HG03354 (cell line): ENCODE results near the gene SH3D21.

Experiments
- ATAC-seq: cut with Tn5 transposase; IDR thresholded peaks from one replicate; pipeline ENCODE4 v1.9.1; 2021; ENCODE audit warnings: mild to moderate bottlenecking; ENCODE audit not compliant: unreplicated experiment, poor library complexity, severe bottlenecking

Gene SH3D21

GRCh38 chr1:36327421-36328087 is 21.4 kb downstream of the SH3D21 start:
- no peak for ATAC-seq

DNA sequence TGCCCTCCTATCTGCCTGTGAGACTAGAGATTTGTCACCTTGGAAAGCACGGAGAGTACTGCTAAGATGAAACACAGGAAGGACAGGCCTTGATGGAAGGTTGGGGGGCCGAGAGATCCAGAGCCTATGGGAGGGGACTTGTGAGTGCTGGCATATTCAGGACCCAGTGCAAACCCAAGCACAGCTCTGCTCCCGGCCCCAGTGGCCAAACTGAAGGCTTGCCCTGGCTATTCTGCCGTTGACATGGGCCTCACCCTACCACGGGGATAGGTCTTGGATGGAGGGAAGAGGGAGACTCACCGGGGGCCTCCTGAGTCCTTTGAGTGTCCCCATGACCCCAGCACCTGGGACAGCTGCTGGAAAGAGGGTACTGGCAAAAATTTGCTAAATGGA is 21.9 kb downstream of the SH3D21 start:
- ATAC-seq: no peak

DNA sequence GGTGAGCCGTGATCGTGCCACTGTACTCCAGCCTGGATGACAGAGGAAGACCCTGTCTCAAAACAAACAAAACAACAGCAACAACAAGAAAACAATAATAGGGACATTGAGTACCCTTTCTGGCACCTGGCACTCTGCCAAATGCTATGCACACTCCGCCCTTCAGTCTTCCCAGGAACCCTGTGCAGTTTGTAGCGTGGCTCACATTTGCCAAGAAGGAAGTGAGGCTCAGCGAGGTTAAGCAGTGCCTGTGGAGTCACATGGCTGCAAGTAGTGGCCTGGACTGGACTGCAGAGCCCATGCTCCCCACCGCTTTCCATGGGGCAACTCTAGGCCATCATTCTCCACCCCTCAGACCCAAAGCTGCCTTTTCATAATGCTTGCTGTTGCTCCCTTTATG is 22.5 kb downstream of the SH3D21 start:
- no peak for ATAC-seq

GRCh38 chr1:36329817-36330216 is 23.6 kb downstream of the SH3D21 start:
- ATAC-seq: no peak

DNA sequence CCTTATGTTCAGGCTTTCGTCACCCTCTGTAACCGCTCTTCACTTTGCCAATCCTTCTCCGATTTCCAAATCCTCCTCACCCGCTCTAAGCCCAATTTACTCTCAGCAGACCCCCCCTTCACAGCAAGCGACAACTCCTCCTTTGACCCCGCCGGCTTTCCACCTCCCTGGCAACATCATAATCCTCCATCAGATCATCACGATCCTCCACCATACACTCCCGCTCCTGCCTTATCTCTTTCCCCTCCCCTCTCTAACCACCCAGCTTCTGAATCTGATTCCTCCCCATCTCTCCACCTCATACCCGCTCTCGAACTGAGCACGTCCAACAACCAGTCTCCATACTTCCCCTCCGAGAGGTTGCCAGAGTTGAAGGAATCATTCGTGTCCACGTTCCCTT is 24.8 kb downstream of the SH3D21 start:
- no peak for ATAC-seq

GRCh38 chr1:36337830-36338229 is 31.7 kb downstream of the SH3D21 start:
- no peak for ATAC-seq

DNA sequence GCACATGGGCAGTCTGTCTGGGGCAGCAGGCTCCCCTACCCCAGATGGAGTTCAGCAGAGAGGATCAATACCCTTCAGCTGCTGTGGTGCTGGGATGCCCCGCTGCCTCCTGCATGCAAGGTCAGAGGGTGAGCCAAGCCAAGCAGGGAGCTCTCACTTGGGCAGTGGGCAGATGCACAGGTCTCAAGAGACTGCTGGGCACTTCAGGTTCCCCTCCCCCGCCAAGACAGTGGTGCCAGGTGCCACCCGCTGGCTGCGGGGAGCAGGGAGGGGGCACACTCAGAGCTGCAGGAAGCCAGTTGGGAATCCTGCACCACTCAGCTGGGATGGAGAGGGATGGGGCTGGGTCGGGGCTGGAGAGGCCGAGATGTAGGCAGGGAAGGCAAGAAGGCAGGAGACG is 33.0 kb downstream of the SH3D21 start:
- no peak for ATAC-seq

DNA sequence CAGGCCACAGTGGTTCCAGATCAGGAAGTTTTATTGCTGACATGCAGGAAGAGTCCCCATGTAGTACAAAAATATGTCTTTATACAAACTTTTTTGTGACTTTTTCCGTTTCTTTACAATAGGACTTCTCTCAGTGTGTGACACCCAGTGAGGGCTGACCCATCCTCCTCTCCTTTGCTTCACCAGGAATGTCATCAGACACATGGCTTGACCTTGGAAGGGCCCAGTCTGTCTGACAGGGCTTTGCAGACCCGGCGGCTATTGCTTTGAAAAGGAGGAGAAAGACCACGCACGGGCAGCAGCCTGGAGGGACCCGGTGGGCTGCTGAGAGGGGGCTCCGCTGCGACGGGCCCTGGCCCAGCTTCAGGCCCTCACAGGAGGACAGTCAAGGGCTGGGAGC is 33.4 kb downstream of the SH3D21 start:
- ATAC-seq: no peak

DNA sequence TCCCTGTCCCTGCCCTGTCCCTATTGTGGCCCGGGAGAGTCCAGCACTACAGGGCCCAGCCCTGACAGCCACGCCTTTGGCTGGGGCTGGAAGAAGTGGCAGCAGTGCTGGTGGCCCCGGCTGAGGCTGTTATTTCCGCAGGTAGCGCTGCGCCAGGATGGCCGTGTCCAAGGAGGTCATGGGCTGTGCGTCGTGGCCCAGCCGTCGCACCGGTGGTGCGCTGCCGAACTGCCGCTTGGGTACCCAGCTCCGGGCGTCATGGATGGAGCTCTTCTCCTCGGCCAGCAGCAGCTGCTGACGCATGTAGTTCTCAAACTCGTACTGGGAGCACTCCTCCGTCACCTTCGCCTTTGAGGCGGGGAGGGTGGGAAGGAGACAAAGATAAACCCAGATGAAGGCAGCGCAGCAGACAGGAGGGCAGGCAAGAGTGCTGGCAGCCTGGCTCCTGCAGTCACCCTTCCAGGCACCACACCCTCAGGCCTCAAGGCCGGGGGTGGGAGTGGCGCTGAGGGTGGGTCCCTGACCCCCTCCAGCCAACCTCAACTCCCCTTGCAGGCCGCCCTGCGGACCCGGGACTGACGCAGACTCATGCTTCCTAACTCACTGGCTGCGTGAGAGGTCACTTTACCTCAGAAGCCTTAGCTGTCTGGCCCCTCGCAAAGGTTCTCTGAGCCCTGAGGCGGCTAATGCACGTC is 35.6 kb downstream of the SH3D21 start:
- ATAC-seq: no peak

- ATAC-seq: no peak
Observed at GRCh38 chr1:36342426-36343185, 36.4 kb downstream of the SH3D21 start.

DNA sequence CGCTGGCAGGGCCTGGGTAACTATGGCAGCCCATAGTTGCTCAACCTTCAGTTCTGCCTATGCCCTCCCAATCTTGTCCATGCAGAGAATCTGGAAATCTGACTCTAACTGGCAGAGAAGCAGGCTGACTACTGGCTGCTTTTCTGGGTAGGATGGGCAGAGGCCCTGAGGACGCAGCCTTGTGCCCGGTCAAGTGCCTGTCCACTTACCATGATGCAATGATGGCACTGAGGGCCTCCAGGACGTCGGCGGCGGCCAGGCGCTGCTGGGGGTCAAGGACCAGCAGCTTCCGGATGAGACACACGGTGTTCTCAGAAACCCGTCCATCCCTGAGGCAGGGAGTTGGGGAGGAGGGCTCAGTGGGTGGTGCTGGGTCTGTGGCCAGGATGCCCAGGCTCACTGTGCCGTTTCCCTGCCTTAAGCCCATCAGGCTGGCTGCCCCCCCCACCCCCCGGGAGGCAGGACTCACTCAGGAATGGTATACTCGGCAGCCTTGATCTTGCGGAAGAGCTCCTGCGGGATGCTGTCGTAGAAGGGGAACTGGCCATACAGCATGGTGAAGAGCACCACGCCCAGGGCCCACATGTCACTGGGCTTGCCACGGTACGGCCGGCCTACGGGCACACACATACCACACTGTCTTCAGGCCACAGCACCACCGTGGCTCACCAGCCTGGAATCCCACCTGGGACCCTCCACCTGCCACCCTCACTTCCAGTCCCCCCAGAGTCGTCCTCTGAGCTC is 37.7 kb downstream of the SH3D21 start:
- ATAC-seq: no peak

GRCh38 chr1:36344395-36344680 is 38.2 kb downstream of the SH3D21 start:
- no peak for ATAC-seq

DNA sequence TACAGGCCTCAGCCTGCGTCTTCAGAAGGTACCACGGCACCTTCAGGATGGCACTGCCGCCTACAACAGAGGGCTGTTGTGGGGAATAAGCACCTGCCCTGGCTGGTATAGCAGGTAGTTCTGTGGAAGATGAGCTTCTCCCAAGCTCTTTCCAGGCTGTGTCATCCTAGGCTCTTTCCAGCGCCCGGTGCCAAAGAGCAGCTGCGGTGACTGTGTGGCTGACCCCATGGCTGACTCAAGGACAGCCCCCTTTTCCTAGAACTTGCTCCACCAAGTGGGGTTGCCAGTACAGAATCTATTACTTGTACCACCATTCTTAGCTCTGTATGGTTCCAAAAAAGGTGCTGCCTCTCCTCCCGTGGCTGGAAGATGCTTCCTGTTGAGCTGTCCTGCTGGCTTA is 39.2 kb downstream of the SH3D21 start:
- no peak for ATAC-seq

DNA sequence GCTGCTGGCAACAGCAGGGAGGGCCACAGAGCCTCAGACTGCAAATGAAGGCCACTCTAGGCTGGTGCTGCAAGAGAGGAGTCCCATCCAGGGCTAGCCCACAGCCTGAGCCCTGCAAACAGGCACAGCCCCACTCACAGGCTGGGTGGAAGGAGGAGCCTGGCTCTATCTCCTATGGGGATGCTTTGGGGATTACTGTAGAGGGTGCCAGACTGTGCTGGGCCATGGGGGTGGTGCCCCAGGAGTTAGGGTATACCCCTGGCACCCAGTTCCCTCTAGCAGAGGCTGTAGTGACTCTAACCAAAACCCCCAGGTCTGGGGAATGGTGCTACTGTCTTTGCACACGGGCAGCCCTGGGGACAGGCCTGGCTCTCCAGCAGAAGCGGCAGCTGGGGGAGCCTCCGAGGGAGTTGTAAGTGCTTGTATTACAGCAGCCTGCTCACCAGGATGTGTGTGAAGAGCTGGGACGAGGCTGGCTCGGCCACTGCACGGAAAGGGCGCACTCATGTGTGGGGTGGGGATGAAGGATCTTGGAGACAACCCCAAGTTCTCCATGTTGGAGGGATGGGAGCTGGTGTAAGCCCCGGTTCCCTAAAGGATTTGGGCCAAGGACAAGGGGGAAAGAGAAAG is 40.7 kb downstream of the SH3D21 start:
- no peak for ATAC-seq

GRCh38 chr1:36349241-36349671 is 43.1 kb downstream of the SH3D21 start:
- peak; percentile 77 for ATAC-seq

- ATAC-seq: no peak
Observed at GRCh38 chr1:36349839-36350238, 43.7 kb downstream of the SH3D21 start.

DNA sequence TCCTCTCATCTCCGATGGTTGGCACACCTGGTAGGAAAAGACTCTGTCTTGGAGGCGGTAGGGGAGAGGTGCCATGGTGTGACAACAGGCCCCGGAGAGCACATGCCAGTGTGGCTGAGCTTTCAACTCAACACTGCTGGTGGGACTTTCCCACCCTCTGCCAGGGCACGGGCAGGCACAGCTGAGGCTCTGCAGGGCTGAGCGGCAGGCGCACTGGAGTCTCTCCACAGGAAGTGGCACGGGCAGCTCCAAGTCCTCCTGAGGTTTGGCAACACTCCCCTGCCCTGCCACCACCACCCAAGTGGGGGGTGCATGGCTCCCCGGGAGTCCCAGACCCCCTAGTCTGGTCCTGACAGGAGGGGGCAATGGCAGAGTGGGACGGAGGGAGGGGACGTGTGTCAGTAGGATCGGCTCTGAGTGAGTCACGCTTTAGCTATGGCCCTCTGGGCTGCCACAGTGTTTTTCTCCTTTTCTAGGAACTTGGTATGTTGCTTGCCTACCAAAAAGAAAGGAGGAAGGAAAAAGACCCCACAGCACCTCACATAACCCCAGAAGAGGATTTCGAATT is 44.6 kb downstream of the SH3D21 start:
- no peak for ATAC-seq

DNA sequence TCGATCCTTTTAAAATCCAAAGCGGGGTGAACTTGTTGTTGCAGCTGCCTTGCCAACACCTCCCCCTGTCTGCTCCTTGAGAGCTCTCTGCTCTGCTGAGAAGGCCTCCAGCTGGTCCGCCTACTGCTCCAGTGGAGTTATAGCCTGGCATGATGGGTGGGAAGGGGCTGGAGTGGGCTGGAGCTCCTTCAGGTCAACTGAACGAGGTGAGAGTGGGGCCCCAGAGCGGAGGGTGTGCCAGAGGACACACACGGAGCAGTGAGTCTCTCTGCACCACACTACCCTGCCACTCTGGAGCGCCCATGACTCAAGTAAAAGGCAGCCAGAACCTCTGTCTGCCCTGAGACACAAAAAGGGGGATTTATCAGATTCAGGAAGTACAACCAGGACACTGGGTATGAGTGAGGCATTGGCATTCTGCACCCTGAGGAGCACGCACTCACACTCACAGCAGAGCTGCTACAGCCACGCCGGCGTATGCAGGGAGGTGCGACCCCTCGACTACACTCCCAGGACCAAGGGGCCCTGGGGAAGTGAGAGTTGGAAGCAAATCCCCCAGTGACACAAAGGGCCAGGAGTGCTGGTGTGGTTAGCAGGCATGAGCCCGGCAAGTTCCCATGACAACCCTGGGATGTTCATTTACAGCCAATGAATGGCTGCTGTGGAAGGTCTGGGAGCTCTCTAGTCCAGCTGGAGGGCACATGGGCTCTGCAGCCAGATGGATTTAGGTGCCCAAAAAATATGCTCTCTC is 45.2 kb downstream of the SH3D21 start:
- no peak for ATAC-seq
